Measurements from ENCODE around the gene PARD3.

GRCh38 chr10:34535872-34536271 is 279.2 kb downstream of the PARD3 start:
- no peak for TF ChIP-seq EP300 (IDR thresholded peaks at IDR 0.05)
- no peak for TF ChIP-seq CTCF (IDR thresholded peaks at IDR 0.05)
- no peak for TF ChIP-seq POLR2AphosphoS5 (IDR thresholded peaks at IDR 0.05)
